ENCODE measurements around the gene PCDH12.

Gene PCDH12

GRCh38 chr5:142000704-142001484 lies 42.9 kb upstream of the PCDH12 start:
- Histone ChIP-seq H3K18ac (ENCODE audit: low read length) (no peak overlapping the region), H3K36me3 (ENCODE audit: control insufficient read depth in 1 of 2, insufficient read depth in 2 of 2, low read length in 2 of 2) (peaks cover 14 to 35% of the 10 kb centered on the region in 2 experiments), H2AK5ac (ENCODE audit: low read length) (no peak overlapping the region), H2BK12ac (ENCODE audit: low read length) (no peak overlapping the region), H3K79me2 (ENCODE audit: control insufficient read depth, insufficient read depth, low read length, poor library complexity) (no peaks in the 10 kb centered on the region), H2BK120ac (ENCODE audit: insufficient read depth, low read length, poor library complexity) (no peak overlapping the region), H2BK5ac (ENCODE audit: low read depth, low read length, poor library complexity) (no peak overlapping the region), H4K91ac (ENCODE audit: low read depth, low read length) (no peak overlapping the region), H3K4me1 (ENCODE audit: control insufficient read depth in 1 of 2, insufficient read depth in 2 of 2, low read length in 2 of 2) (no peaks in the 10 kb centered on the region), H4K12ac (ENCODE audit: low read depth, low read length) (no peak overlapping the region), H3K4me3 (ENCODE audit: low read depth, low read length) (no peak overlapping the region), H3K9me3 (ENCODE audit: insufficient read depth, low read depth, low read length) (no peaks in the 10 kb centered on the region), H3K23ac (ENCODE audit: low read length) (no peak overlapping the region), H3K4me2 (ENCODE audit: low read length) (no peak overlapping the region), H3K27ac (ENCODE audit: low read depth, low read length) (no peak overlapping the region), H3K27me3 (ENCODE audit: insufficient read depth, low read length) (no peaks in the 10 kb centered on the region), H4K8ac (ENCODE audit: low read depth, low read length) (no peak overlapping the region), H3K4ac (ENCODE audit: low read depth, low read length) (no peak overlapping the region), H3K14ac (ENCODE audit: low read length) (no peak overlapping the region), H3K9ac (ENCODE audit: low read length) (no peak overlapping the region), H2AFZ (ENCODE audit: insufficient read depth, low read length, poor library complexity) (no peak overlapping the region), H3K79me1 (ENCODE audit: low read length) (no peaks in the 10 kb centered on the region)
- DNase-seq = peak in 1 of 2 donors; percentile 32
- WGBS (ENCODE audit: extremely low coverage, insufficient coverage, insufficient read length) = no CpG with 5 or more reads among the region's 6 CpGs

- Histone ChIP-seq H4K91ac (ENCODE audit: low read depth, low read length) (no peak overlapping the region), H3K27me3 (ENCODE audit: insufficient read depth, low read length) (no peaks in the 10 kb centered on the region), H2BK12ac (ENCODE audit: low read length) (no peak overlapping the region), H2AK5ac (ENCODE audit: low read length) (no peak overlapping the region), H3K4me3 (ENCODE audit: low read depth, low read length) (no peak overlapping the region), H3K27ac (ENCODE audit: low read depth, low read length) (no peak overlapping the region), H2AFZ (ENCODE audit: insufficient read depth, low read length, poor library complexity) (no peak overlapping the region), H2BK5ac (ENCODE audit: low read depth, low read length, poor library complexity) (no peak overlapping the region), H3K18ac (ENCODE audit: low read length) (no peak overlapping the region), H3K9ac (ENCODE audit: low read length) (no peak overlapping the region), H3K4me1 (ENCODE audit: control insufficient read depth in 1 of 2, insufficient read depth in 2 of 2, low read length in 2 of 2) (no peaks in the 10 kb centered on the region), H3K79me1 (ENCODE audit: low read length) (no peaks in the 10 kb centered on the region), H3K79me2 (ENCODE audit: control insufficient read depth, insufficient read depth, low read length, poor library complexity) (no peaks in the 10 kb centered on the region), H3K9me3 (ENCODE audit: insufficient read depth, low read depth, low read length) (no peaks in the 10 kb centered on the region), H3K23ac (ENCODE audit: low read length) (no peak overlapping the region), H3K4me2 (ENCODE audit: low read length) (no peak overlapping the region), H3K4ac (ENCODE audit: low read depth, low read length) (no peak overlapping the region), H4K12ac (ENCODE audit: low read depth, low read length) (no peak overlapping the region), H3K14ac (ENCODE audit: low read length) (no peak overlapping the region), H2BK120ac (ENCODE audit: insufficient read depth, low read length, poor library complexity) (no peak overlapping the region), H4K8ac (ENCODE audit: low read depth, low read length) (no peak overlapping the region), H3K36me3 (ENCODE audit: control insufficient read depth in 1 of 2, insufficient read depth in 2 of 2, low read length in 2 of 2) (peaks cover 13 to 30% of the 10 kb centered on the region in 2 experiments)
- no peak for DNase-seq
- no CpG with 5 or more reads among the region's 1 CpG for WGBS (ENCODE audit: extremely low coverage, insufficient coverage, insufficient read length)
These were observed 42.2 kb upstream of the PCDH12 start for GRCh38 chr5:142000173-142000572.

- Histone ChIP-seq H2AFZ (ENCODE audit: insufficient read depth, low read length, poor library complexity) (no peak overlapping the region), H2BK12ac (ENCODE audit: low read length) (no peak overlapping the region), H4K12ac (ENCODE audit: low read depth, low read length) (no peak overlapping the region), H3K27ac (ENCODE audit: low read depth, low read length) (no peak overlapping the region), H4K91ac (ENCODE audit: low read depth, low read length) (no peak overlapping the region), H3K4me3 (ENCODE audit: low read depth, low read length) (no peak overlapping the region), H3K23ac (ENCODE audit: low read length) (no peak overlapping the region), H2AK5ac (ENCODE audit: low read length) (no peak overlapping the region), H3K79me1 (ENCODE audit: low read length) (no peaks in the 10 kb centered on the region), H2BK120ac (ENCODE audit: insufficient read depth, low read length, poor library complexity) (no peak overlapping the region), H3K4ac (ENCODE audit: low read depth, low read length) (no peak overlapping the region), H3K4me1 (ENCODE audit: control insufficient read depth in 1 of 2, insufficient read depth in 2 of 2, low read length in 2 of 2) (peaks cover 0 to 2% of the 10 kb centered on the region in 2 experiments), H4K8ac (ENCODE audit: low read depth, low read length) (no peak overlapping the region), H2BK5ac (ENCODE audit: low read depth, low read length, poor library complexity) (no peak overlapping the region), H3K27me3 (ENCODE audit: insufficient read depth, low read length) (no peaks in the 10 kb centered on the region), H3K14ac (ENCODE audit: low read length) (no peak overlapping the region), H3K9ac (ENCODE audit: low read length) (no peak overlapping the region), H3K9me3 (ENCODE audit: insufficient read depth, low read depth, low read length) (no peaks in the 10 kb centered on the region), H3K36me3 (ENCODE audit: control insufficient read depth in 1 of 2, insufficient read depth in 2 of 2, low read length in 2 of 2) (peaks cover 13 to 22% of the 10 kb centered on the region in 2 experiments), H3K18ac (ENCODE audit: low read length) (no peak overlapping the region), H3K4me2 (ENCODE audit: low read length) (no peak overlapping the region), H3K79me2 (ENCODE audit: control insufficient read depth, insufficient read depth, low read length, poor library complexity) (no peaks in the 10 kb centered on the region)
- no peak for DNase-seq
- whole genome bisulfite sequencing (ENCODE audit: extremely low coverage, insufficient coverage, insufficient read length) = no CpG with 5 or more reads among the region's 6 CpGs
These were observed 39.5 kb upstream of the PCDH12 start for GRCh38 chr5:141997358-141997960.

GRCh38 chr5:141995656-141996055 lies 37.7 kb upstream of the PCDH12 start:
- H2BK120ac ChIP-seq (ENCODE audit: insufficient read depth, low read length, poor library complexity) = no peak overlapping the region
- peaks cover 10 to 20% of the 10 kb centered on the region in 2 experiments for H3K36me3 ChIP-seq (ENCODE audit: control insufficient read depth in 1 of 2, insufficient read depth in 2 of 2, low read length in 2 of 2)
- no peak overlapping the region for H4K91ac ChIP-seq (ENCODE audit: low read depth, low read length)
- H2BK5ac ChIP-seq (ENCODE audit: low read depth, low read length, poor library complexity) = no peak overlapping the region
- no peak overlapping the region for H3K4me3 ChIP-seq (ENCODE audit: low read depth, low read length)
- no peaks in the 10 kb centered on the region for H3K9me3 ChIP-seq (ENCODE audit: insufficient read depth, low read depth, low read length)
- no CpG with 5 or more reads among the region's 3 CpGs for WGBS (ENCODE audit: extremely low coverage, insufficient coverage, insufficient read length)
- no peak overlapping the region for H3K9ac ChIP-seq (ENCODE audit: low read length)
- H2AK5ac ChIP-seq (ENCODE audit: low read length) = no peak overlapping the region
- H2AFZ ChIP-seq (ENCODE audit: insufficient read depth, low read length, poor library complexity) = no peak overlapping the region
- no peak overlapping the region for H3K27ac ChIP-seq (ENCODE audit: low read depth, low read length)
- no peak overlapping the region for H4K8ac ChIP-seq (ENCODE audit: low read depth, low read length)
- H3K4me1 ChIP-seq (ENCODE audit: control insufficient read depth in 1 of 2, insufficient read depth in 2 of 2, low read length in 2 of 2) = peaks cover 0 to 2% of the 10 kb centered on the region in 2 experiments
- H3K14ac ChIP-seq (ENCODE audit: low read length) = no peak overlapping the region
- no peaks in the 10 kb centered on the region for H3K79me2 ChIP-seq (ENCODE audit: control insufficient read depth, insufficient read depth, low read length, poor library complexity)
- no peak overlapping the region for H4K12ac ChIP-seq (ENCODE audit: low read depth, low read length)
- H3K18ac ChIP-seq (ENCODE audit: low read length) = no peak overlapping the region
- H3K27me3 ChIP-seq (ENCODE audit: insufficient read depth, low read length) = no peaks in the 10 kb centered on the region
- DNase-seq = peak in 1 of 2 donors; percentile 52
- no peak overlapping the region for H3K23ac ChIP-seq (ENCODE audit: low read length)
- no peaks in the 10 kb centered on the region for H3K79me1 ChIP-seq (ENCODE audit: low read length)
- H3K4me2 ChIP-seq (ENCODE audit: low read length) = no peak overlapping the region
- no peak overlapping the region for H2BK12ac ChIP-seq (ENCODE audit: low read length)
- no peak overlapping the region for H3K4ac ChIP-seq (ENCODE audit: low read depth, low read length)
